ENCODE data around the gene RBMX2. TPM values are rescaled to one million over a fixed set of nuclear protein-coding genes. Genes with fewer than 3 reads are reported as not detected.
"Not testable (repeated sequence)": the region's sequence is repeated elsewhere in the genome, so short reads cannot be mapped to it uniquely, and the experiment has no call there.

Gene RBMX2
- total and polyA plus RNA-seq, 3 donors from 2014 or later, result 13.7 to 18.0 (median 14.1) TPM

- no peak overlapping the region for H3K27ac ChIP-seq
- no peaks in the 10 kb centered on the region for H3K36me3 ChIP-seq (ENCODE audit: low read depth, missing control alignments)
- no peak for TF ChIP-seq POLR2A (IDR thresholded peaks at IDR 0.05)
- intact Hi-C loops (cut with DNase I; ENCODE audit: low total_unique reads), result no loop called here
- WGBS, 2 donors, result 54% methylated on average over 2 of the region's 2 CpGs; no CpG with 5 or more reads in 1 of the 2 donors
- H3K4me3 ChIP-seq, result no peak overlapping the region
- DNase-seq, result no peak
- H3K9me3 ChIP-seq, result no peaks in the 10 kb centered on the region
- no peaks in the 10 kb centered on the region for H3K27me3 ChIP-seq
- no peaks in the 10 kb centered on the region for H3K4me1 ChIP-seq
Measured at GRCh38 chrX:130419263-130419662, 17.5 kb downstream of the RBMX2 start.

GRCh38 chrX:130426531-130426930 lies 24.7 kb downstream of the RBMX2 start:
- no peak overlapping the region for H3K4me3 ChIP-seq
- intact Hi-C loops (cut with DNase I; ENCODE audit: low total_unique reads), result no loop called here
- H3K36me3 ChIP-seq (ENCODE audit: low read depth, missing control alignments), result no peaks in the 10 kb centered on the region
- H3K27me3 ChIP-seq, result no peaks in the 10 kb centered on the region
- DNase-seq, result no peak
- no peak overlapping the region for H3K27ac ChIP-seq
- H3K9me3 ChIP-seq, result no peaks in the 10 kb centered on the region
- WGBS, 2 donors, result 81 to 93% methylated on average over 6 of the region's 6 CpGs
- TF ChIP-seq, protein P1, sequence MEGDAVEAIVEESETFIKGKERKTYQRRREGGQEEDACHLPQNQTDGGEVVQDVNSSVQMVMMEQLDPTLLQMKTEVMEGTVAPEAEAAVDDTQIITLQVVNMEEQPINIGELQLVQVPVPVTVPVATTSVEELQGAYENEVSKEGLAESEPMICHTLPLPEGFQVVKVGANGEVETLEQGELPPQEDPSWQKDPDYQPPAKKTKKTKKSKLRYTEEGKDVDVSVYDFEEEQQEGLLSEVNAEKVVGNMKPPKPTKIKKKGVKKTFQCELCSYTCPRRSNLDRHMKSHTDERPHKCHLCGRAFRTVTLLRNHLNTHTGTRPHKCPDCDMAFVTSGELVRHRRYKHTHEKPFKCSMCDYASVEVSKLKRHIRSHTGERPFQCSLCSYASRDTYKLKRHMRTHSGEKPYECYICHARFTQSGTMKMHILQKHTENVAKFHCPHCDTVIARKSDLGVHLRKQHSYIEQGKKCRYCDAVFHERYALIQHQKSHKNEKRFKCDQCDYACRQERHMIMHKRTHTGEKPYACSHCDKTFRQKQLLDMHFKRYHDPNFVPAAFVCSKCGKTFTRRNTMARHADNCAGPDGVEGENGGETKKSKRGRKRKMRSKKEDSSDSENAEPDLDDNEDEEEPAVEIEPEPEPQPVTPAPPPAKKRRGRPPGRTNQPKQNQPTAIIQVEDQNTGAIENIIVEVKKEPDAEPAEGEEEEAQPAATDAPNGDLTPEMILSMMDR (IDR thresholded peaks at IDR 0.05), result no peak
- no peak for TF ChIP-seq POLR2A (IDR thresholded peaks at IDR 0.05)
- no peaks in the 10 kb centered on the region for H3K4me1 ChIP-seq

- intact Hi-C loops (cut with DNase I; ENCODE audit: low total_unique reads); H3K27ac ChIP-seq: not testable (repeated sequence)
- WGBS, 2 donors, result 62% methylated on average over 5 of the region's 5 CpGs; no CpG with 5 or more reads in 1 of the 2 donors
Measured at GRCh38 chrX:130429236-130429635, 27.4 kb downstream of the RBMX2 start.

GRCh38 chrX:130435937-130436336 lies 34.1 kb downstream of the RBMX2 start:
- intact Hi-C loops (cut with DNase I; ENCODE audit: low total_unique reads), result no loop called here
- H3K27me3 ChIP-seq, result no peaks in the 10 kb centered on the region
- DNase-seq, result no peak
- no peak overlapping the region for H3K4me3 ChIP-seq
- H3K36me3 ChIP-seq (ENCODE audit: low read depth, missing control alignments), result no peaks in the 10 kb centered on the region
- no peaks in the 10 kb centered on the region for H3K9me3 ChIP-seq
- H3K4me1 ChIP-seq, result no peaks in the 10 kb centered on the region
- no peak for TF ChIP-seq POLR2A (IDR thresholded peaks at IDR 0.05)
- TF ChIP-seq, protein P1 (IDR thresholded peaks at IDR 0.05), result no peak
- no peak overlapping the region for H3K27ac ChIP-seq

More at GRCh38 chrX:130429236-130429635, 27.4 kb downstream of the RBMX2 start:
- H3K27me3 ChIP-seq; H3K4me1 ChIP-seq; H3K9me3 ChIP-seq; H3K36me3 ChIP-seq (ENCODE audit: low read depth, missing control alignments); H3K4me3 ChIP-seq: not testable (repeated sequence)
- peak; percentile 15 for DNase-seq

DNA sequence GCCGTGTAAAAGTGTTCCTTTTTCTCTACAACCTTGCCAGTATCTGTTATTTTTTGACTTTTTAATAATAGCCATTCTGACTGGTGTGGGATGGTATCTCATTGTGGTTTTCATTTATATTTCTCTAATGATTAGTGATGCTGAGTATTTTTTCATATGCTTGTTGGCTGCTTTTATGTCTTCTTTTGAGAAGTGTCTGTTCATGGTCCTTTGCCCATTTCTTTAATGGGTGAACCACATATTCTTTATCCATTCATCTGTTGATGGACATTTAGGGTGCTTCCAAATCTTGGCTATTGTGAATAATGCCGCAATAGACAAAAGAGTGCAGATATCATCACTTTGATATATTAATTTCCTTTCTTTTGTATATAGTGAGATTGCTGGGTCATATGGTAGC lies 36.2 kb downstream of the RBMX2 start:
- intact Hi-C loops (cut with DNase I; ENCODE audit: low total_unique reads); H3K9me3 ChIP-seq; H3K4me3 ChIP-seq; DNase-seq; H3K27me3 ChIP-seq; H3K36me3 ChIP-seq (ENCODE audit: low read depth, missing control alignments); H3K4me1 ChIP-seq; H3K27ac ChIP-seq: not testable (repeated sequence)
- WGBS, 2 donors, result 50 to 90% methylated on average over 2 of the region's 2 CpGs

GRCh38 chrX:130443875-130444274 lies 42.1 kb downstream of the RBMX2 start:
- no peak overlapping the region for H3K27ac ChIP-seq
- no peak overlapping the region for H3K4me3 ChIP-seq
- intact Hi-C loops (cut with DNase I; ENCODE audit: low total_unique reads), result no loop called here
- TF ChIP-seq POLR2A (IDR thresholded peaks at IDR 0.05), result no peak
- TF ChIP-seq, protein P1 (IDR thresholded peaks at IDR 0.05), result no peak
- H3K4me1 ChIP-seq, result no peaks in the 10 kb centered on the region
- no peak for DNase-seq
- no peaks in the 10 kb centered on the region for H3K27me3 ChIP-seq
- H3K9me3 ChIP-seq, result no peaks in the 10 kb centered on the region
- H3K36me3 ChIP-seq (ENCODE audit: low read depth, missing control alignments), result no peaks in the 10 kb centered on the region

All from testis (tissue), 3 donors.